MM.1S (cell line): ENCODE results near the gene XYLT1.

Experiments used
- CTCF ChIP-seq: fragments of 300-600 bp; sonication (generic); IDR thresholded peaks from 2 replicates; pipeline ENCODE4 v1.5.1; 2016; ENCODE audit warnings: antibody characterized with exemption, low read length, mixed read lengths
- EZH2 ChIP-seq: fragments of 300-600 bp; sonication (generic); optimal IDR thresholded peaks from 2 replicates; pipeline ENCODE3; 2017; ENCODE audit warnings: low read depth, mild to moderate bottlenecking, antibody characterized with exemption, low read length, mixed read lengths
- EZH2phosphoT487 ChIP-seq: fragments of 300-600 bp; sonication (generic); IDR thresholded peaks from 2 replicates; pipeline ENCODE4 v1.6.1; 2018; ENCODE audit warnings: antibody characterized with exemption, low read length

GRCh38 chr16:17353561-17353960 is 117.2 kb downstream of the XYLT1 start:
- TF ChIP-seq CTCF (no peak), EZH2phosphoT487 (no peak), EZH2 (no peak)
